COLO668 (cell line): ENCODE data around the gene RNH1.
A peak's percentile ranks its signal among the peaks of the same experiment; 100 is the strongest.

ENCODE experiments used
- DNase-seq: peaks from one replicate; lab custom pipeline; 2025; ENCODE audit not compliant: unreplicated experiment; lab: John Stamatoyannopoulos, UW

Gene RNH1

DNA sequence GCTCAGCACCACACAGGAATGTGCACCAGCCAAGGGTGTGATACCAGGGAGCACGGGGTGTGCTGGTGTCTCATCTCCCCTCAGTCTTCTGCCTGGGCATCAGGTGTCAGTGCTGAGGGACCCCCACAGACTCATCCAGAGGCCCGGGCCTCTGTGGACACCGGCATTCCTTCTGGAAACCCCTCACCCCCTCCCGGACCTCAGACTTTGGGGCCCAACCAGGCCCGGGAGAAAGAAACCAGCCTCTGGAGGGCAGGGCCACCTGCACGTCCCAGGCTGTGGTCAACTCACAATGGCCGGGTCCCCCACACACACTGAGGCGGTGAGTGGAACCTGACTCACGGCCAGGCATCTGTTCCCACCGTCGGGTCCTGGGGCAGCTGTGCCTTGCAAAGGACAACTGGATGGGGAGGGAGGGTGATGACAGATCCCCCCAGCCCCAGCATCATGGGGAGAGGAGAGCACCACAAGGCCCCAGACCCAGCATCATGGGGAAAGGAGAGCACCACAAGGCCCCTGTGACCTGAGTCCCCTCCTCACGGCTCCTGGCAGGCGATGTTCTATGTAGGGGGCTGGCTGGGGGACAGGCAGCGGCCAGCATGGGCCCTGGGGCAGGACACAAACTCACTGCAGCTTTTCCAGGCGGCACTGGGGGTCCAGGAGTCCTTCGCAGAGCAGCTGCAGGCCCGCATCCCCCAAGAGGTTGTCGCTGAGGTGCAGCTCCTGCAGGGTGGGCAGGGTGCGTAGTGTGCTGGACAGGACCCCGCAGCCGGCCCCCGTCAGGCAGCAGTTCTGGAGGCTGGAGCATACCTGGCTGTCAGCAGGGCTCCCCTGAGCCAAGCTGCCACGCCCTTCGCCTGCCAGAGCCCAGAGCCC lies 7.6 kb downstream of the RNH1 start:
- no peak for DNase-seq

DNA sequence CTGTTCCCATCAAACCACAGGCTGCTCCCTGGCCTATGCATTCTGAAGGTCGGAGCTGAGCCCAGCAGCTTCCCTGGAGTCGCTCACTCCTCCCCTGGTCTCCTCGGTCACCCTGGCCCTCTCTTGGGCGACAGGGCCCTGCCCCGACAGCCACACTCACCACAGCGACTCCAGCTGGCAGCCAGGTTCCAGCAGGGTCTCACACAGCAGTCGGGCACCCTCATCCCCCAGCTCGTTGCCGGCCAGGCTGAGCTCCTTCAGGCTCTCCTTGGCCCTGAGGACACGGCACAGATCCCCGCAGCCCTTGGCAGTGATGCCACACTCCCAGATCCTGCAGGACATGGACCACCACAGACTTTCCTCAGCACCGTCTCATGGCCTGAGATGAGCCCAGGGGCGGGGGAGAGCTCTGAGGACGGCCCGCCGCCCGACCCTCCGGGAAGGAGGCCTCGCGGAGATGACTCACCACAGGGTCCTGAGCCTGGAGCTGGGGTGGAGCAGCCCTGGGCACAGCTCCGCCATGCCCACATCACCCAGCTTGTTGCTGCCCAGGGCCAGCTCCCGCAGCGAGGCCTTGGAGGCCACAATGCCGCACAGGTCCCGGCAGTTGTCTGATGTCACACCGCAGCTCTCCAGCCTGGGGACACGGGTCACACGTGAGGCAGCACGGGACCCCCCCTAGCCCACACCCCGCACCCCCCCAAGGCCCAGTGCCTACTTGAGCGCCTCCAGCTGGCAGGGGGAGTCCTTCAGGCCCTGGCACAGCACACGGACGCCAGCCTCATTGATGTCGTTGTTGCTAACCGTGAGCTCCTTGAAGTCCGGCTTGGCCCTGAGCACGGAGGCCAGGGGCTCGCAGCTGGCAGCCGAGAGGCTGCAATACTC lies 8.5 kb downstream of the RNH1 start:
- no peak for DNase-seq

DNA sequence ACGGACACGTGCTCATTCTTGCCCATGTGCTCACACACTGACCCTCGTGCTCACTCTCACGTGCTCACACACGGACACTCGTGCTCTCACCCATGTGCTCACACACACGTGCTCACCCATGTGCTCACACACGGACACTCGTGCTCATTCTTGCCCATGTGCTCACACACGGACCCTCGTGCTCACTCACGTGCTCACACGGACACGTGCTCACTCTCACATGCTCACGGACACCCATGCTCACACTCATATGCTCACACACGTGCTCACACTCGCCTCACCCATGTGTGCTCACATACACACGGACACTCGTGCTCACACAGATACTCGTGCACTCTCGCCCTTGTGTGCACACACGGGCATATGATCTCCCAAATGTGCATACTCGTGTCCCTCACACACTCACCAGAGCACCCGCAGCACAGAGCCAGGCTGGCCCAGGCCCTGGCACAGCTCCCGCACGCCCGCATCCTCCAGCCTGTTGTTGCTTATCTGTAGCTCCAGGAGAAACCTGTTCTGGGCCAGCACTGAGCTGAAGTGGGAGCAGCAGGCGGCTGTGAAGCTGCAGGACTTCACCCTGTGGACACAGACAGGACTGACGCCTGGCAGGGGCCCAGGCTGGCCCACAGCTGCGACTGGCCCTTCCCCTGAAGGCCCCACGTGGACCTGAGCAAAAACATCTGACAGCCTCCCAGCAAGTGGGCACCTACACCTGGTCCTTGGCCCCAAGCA lies 9.3 kb downstream of the RNH1 start:
- no peak for DNase-seq

DNA sequence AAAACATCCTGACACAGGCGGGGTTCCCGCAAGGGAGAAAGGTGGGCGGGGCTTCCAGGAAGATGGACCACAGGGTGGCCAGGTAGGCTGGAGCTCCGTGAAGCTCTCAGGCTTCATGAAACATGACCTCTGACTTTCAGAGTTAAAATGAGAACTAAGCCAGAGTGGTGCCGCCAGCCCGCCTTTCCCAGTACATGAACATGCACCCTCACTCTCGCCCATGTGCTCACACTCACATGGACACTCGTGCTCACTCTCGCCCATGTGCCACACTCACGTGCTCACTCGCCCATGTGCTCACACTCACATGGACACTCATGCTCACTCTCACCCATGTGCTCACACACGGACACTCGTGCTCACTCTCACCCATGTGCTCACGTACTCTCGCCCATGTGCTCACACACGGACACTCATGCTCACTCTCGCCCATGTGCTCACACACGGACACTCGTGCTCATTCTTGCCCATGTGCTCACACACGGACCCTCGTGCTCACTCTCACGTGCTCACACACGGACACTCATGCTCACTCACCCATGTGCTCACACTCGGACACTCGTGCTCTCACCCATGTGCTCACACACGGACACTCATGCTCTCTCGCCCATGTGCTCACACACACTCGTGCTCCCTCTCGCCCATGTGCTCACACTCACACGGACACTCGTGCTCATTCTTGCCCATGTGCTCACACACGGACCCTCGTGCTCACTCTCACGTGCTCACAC lies 10.0 kb downstream of the RNH1 start:
- DNase-seq, result no peak

DNA sequence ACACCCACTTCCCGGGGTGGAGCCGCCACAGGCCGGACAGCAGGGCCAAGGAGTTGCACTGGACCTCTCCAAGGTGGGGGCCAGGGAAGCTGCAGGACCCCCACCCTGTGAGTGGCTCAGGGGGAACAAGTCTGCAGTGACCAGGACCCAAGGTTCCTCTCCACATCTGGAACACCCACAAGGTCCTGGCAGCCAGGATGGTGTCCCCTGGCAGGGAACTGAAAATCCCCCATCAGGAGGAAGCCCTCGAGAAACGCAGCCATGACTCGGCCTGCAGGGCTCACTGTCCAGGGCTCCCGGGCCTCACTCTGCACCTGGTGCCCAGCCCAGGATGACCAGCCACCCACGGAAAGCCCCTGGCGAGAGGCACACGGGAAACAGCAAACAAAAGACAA lies 11.5 kb downstream of the RNH1 start:
- no peak for DNase-seq

DNA sequence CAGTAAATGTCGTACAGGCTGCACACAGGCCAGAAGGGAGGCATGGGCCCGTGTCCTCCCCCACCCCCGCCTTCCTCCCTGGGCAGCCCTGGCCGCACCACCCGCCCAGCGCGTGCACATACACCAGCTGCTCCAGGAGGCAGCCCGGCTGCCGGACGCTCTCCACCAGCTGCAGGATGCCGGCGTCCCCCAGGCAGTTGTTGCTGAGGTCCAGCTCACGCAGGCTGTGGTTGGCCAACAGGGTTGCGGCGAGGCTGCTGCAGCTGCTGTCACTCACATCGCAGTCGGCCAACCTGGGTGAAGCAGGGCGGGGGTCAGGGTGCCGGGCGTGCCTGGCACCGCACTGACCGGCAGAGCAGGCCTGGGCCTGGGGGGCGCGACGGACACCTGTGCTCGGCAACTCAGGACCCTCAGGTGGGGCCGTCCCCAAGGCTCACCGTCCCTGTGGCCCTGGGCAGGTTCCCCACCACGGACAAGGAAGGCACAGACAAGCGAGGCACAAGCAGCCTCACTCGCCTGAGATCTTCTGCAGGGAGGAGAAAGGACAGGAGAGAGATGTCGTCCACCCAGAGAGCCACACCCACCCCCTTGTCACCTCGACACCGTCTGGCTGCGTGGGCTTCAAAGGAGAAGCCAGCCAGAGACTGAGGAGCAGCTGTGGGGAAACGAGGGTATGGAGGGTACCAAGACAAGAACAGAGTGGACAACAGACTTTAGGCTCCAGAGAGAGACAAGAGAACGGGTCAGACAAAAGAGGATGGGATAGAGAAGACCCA lies 12.1 kb downstream of the RNH1 start:
- DNase-seq, result peak; percentile 68

DNA sequence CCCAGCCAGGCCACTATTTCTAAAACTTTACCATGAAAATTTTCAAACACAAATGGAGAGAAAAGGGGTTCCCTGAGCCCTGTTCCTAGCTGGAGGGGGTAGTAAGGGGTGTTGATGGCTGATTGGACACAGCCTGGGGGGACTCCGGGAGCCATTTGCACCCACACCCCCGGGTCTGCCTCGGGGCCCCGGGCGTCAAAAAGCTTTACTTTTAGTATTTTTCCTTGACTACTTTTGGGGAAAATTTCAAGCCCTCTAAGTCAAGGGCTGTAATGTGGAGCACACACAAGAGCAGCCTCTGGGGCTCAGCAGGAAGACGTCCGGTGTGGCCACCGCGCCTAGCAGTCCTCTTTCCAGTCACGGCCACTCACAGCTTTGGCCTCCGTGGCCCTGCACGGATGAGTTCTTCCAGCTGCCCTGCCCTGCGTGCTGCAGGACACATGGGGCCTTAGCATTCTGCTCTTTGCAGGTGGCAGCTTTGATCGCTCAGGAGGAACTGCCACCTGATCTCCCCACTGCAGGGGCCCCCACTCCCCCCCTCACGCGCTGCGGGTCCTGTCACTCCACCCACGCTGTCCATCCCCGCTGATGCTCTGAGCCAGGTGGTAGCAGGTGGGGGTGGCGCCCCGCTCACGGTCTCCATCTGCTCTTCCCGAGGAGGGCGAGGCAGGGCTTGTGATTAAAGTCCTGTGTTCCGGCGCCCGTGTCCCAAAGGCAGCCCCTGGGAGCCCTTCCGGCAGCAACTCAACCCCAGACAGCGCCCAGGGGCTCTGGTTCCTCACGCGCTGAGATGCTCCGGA lies 14.4 kb downstream of the RNH1 start:
- DNase-seq, result peak; percentile 53

DNA sequence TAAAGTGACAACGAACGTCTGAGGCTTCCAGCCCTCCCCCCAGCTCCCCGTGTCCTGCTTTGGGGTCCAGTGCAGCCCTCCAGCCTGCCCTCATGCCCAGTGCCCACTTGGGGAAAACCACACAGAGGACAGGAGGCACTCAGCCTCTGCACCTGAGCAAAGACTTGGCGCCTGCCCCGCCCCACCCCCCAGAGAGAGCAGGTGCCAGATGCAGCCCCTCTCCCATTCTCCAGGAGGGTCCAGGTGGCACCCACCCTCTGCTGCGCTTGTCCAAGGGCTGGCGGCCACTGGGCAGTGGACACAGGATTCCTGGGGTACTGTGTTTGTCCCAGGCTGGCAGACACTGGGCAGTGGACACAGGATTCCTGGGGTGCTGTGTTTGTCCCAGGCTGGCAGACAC lies 15.7 kb downstream of the RNH1 start:
- no peak for DNase-seq

DNA sequence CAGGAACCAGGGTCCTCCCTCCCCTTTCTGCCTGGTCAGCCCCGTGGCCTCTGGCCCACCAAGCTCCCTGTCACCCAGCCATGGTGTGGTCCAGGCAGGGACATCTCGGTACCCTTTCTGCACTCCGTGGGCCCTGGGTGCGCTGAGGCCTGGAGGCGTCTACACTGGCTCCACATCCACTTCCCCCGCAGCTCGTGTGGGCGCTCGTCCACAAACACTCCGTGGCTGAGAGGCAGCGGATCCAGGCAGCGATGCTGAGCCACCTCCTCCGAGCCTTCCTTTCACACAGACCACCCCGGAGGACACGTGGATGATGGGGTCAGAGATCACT lies 16.1 kb downstream of the RNH1 start:
- no peak for DNase-seq

DNA sequence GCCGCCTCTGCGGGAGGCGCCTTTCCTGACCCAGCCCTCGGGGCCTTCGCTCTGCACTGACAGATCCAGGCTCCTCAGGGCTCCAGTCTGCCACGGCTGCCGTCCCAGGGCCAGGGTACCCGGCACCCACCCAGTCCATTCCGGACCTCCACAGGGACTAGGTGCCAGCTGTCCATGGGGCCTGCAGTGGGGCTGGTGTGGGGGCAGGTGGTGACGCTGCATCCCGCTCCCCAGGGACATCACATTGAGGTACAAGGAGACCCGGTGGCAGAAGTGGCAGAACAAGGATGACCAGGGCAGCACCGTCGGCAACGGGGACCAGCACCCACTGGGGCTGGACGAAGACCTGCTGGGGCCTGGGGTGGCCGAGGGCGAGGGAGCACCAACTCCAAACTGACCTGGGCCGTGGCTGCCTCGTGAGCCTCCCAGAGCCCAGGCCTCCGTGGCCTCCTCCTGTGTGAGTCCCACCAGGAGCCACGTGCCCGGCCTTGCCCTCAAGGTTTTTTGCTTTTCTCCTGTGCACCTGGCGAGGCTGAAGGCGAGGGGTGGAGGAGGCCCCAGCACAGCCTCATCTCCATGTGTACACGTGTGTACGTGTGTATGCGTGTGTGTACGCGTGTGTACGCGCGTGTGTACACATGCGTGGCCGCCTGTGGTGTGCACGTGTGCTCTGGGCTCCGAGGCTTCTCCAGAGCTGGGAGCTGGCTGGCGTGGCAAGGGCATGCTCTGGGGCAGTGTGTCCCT lies 16.7 kb downstream of the RNH1 start:
- no peak for DNase-seq

DNA sequence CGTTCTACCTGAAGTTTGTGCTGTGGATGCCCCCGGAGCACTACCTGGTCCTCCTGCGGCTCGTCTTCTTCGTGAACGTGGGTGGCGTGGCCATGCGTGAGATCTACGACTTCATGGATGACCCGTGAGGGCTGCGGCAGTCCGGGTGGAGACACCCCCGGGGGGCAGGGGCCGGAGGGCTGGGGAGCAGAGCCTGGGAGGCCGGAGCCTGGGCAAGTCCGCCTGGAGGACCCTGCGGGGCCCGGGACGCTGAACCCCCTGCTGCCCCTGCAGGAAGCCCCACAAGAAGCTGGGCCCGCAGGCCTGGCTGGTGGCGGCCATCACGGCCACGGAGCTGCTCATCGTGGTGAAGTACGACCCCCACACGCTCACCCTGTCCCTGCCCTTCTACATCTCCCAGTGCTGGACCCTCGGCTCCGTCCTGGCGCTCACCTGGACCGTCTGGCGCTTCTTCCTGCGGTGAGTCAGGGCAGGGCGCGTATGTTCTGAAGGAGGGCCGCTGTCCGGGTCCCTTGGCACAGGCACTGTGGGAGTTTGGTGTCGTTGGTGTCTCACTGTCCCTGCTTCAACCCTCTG lies 17.3 kb downstream of the RNH1 start:
- no peak for DNase-seq

DNA sequence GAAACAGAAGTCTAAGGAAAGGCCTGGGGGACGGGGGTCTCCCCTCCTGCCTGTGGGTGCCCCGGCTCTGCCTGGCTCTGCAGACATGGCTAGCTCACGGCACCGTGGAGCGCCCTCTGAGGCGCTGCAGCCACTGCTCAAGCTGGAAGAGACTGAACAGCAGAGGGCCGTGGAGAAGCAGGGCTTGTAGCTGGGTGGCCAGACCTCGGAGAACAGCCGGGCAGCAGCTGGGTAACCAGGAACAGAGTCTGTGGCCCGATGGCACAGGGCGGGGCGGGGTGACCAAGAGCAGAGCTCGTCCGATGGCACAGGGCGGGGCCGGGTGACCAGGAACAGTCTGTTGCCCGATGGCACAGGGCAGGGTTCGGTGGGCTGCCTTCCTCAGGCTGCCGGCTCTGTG lies 18.1 kb downstream of the RNH1 start:
- no peak for DNase-seq

DNA sequence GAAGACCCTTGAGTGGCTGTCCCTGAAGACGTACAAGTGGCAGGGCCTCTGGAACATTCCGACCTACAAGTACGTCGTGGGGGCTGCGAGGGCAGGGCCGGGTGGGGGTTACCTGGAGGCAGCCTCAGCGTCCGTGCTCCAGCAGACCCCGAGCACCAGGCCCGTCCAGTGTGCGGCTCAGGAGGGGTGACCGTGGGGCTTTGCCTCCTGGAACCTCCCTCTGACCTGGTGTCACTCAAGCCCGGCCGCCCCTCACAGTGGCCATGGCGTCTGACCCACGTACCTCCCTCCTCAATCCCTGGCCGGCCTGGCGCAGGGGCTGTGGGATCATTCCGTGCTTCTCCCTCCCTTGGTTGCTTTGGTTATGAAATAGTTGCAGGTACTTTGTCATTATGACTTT lies 18.5 kb downstream of the RNH1 start:
- DNase-seq, result no peak

DNA sequence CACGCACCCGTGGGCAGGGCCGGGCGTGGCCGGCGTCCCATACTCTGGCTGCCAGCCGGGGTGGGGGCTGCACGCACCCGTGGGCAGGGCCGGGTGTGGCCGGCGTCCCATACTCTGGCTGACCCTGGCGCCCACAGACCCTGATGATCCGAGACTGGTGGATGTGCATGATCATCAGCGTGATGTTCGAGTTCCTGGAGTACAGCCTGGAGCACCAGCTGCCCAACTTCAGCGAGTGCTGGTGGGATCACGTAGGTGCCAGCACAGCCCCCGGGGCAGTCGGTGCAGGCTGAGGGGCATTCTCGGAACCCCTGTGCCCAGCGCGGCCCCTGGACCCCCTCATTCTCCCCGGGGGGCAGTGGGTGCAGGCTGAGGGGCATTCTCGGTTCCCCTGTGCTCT lies 19.0 kb downstream of the RNH1 start:
- no peak for DNase-seq

DNA sequence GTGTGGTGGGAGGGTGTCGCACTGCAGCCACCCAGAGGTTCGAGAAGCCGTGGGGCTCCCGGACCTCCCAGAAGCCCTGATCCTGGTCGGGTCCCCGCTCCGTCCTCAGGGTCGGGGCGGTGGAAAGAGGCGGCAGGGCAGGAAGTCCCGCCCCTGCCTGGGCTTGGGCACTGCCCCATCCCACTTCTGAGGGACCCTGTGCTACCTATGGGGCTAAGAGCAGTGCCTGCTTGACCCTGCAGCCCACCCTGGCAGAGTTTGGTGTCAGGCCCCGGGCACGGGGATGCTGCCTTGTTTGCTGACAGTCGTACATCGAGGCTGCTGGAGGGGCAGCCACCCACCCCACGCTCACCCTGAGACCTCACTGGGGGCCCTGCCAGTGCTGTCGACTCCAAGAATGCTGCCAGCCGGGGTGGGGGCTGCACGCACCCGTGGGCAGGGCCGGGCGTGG lies 19.4 kb downstream of the RNH1 start:
- DNase-seq, result no peak

DNA sequence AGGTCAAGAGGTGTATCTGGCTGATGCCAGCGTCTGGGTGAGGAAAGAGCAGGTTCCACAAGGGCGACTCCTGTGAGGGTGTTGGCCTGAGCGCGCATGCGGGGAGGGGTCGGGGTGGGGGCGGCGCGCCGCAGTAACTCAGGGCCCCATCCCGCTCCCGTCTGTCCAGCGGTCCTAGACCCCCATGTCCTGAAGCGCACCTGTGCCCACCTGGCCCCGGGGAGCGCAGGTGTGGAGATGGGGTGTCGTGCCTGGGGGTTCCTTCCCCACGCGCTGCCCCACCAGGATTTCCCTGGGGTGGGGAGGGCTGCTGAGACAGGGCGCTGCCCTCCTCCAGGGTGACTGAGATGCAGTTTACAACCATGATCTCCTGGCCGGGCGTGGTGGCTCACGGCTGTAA lies 20.9 kb downstream of the RNH1 start:
- no peak for DNase-seq

DNA sequence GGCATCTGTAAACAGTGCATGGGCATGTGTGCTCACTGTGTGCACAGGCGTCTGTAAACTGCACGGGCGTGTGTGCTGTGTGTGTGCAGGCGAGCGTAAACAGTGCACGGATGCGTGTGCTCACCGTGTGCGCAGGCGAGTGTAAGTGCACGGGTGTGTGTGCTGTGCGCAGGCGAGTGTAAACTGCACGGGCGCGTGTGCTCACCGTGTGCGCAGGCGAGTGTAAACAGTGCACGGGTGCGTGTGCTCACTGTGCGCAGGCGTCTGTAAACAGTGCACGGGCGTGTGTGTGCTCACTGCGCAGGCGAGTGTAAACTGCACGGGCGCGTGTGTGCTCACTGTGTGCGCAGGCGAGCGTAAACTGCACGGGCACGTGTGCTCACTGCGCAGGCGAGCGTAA lies 22.4 kb downstream of the RNH1 start:
- DNase-seq, result no peak

DNA sequence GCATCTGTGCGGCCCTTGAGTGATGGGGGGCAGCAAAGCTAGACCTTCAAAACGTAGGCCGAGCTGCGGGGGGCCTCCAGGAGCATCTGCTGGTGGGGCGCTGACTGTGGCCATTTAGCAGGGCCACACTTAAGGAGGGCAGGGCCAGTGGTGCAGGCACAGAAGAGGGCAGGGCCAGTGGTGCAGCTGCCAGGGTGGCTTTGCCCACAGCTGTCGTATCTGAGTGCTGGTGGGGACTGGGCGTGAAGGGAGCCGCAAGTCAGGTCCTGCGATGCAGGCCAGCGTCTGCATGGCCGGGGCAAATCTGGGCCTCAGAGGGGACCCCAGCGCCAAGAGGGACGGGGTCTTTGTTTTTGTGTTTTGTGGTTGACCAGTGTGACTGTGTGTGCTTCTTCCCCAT lies 27.7 kb downstream of the RNH1 start:
- no peak for DNase-seq
